Measurements from ENCODE around the gene RELB. TPM values are rescaled to one million over a fixed set of nuclear protein-coding genes. Genes with fewer than 3 reads are reported as not detected.

The RELB gene
- total and polyA plus RNA-seq, 2 donors from 2014 or later, result 10.3 to 30.6 TPM

GRCh38 chr19:45058622-45059159 lies 57.4 kb downstream of the RELB start:
- no peak for FAIRE-seq
- no peak for TF ChIP-seq CTCF (IDR thresholded peaks at IDR 0.05; ENCODE audit: borderline replicate concordance, extremely low read depth, insufficient read depth)
- no peak overlapping the region for H3K9ac ChIP-seq (ENCODE audit: low read length in 3 of 3)
- H3K9me3 ChIP-seq (ENCODE audit: control insufficient read depth in 2 of 3, insufficient read depth in 1 of 3, low read length in 3 of 3), result no peaks in the 10 kb centered on the region
- peaks cover 6 to 61% (median 42%) of the 10 kb centered on the region in 3 donors for H3K36me3 ChIP-seq (ENCODE audit: control insufficient read depth in 2 of 3, insufficient read depth in 3 of 3, low read length in 3 of 3)
- H3K4me3 ChIP-seq (ENCODE audit: low read length in 3 of 3), result no peak overlapping the region
- no peak for DNase-seq
- no peaks in the 10 kb centered on the region for H3K27me3 ChIP-seq (ENCODE audit: control insufficient read depth, insufficient read depth, low read length)
- intact Hi-C loops (cut with DNase I), result no loop called here
- no peak overlapping the region for H3K27ac ChIP-seq (ENCODE audit: low read depth in 2 of 2, low read length in 2 of 2)
- H3K4me1 ChIP-seq (ENCODE audit: control insufficient read depth in 2 of 3, insufficient read depth in 2 of 3, low read depth in 1 of 3, low read length in 3 of 3), result no peaks in the 10 kb centered on the region

GRCh38 chr19:45059258-45059965 lies 58.1 kb downstream of the RELB start:
- DNase-seq, result peak; percentile 63 to 79 (median 75)
- no peaks in the 10 kb centered on the region for H3K27me3 ChIP-seq (ENCODE audit: control insufficient read depth, insufficient read depth, low read length)
- H3K9ac ChIP-seq (ENCODE audit: low read length in 3 of 3), result no peak overlapping the region
- TF ChIP-seq CTCF (IDR thresholded peaks at IDR 0.05; ENCODE audit: borderline replicate concordance, extremely low read depth, insufficient read depth), result peak; percentile 75
- intact Hi-C loops (cut with DNase I), result no loop called here
- no peak for FAIRE-seq
- no peak overlapping the region for H3K4me3 ChIP-seq (ENCODE audit: low read length in 3 of 3)
- H3K36me3 ChIP-seq (ENCODE audit: control insufficient read depth in 2 of 3, insufficient read depth in 3 of 3, low read length in 3 of 3), result peaks cover 6 to 60% (median 42%) of the 10 kb centered on the region in 3 donors
- H3K27ac ChIP-seq (ENCODE audit: low read depth in 2 of 2, low read length in 2 of 2), result no peak overlapping the region
- no peaks in the 10 kb centered on the region for H3K9me3 ChIP-seq (ENCODE audit: control insufficient read depth in 2 of 3, insufficient read depth in 1 of 3, low read length in 3 of 3)
- no peaks in the 10 kb centered on the region for H3K4me1 ChIP-seq (ENCODE audit: control insufficient read depth in 2 of 3, insufficient read depth in 2 of 3, low read depth in 1 of 3, low read length in 3 of 3)

- no peak for FAIRE-seq
Observed at GRCh38 chr19:45061965-45062364, 60.7 kb downstream of the RELB start.

More at GRCh38 chr19:45061965-45062364, 60.7 kb downstream of the RELB start:
- intact Hi-C loops (cut with DNase I), result no loop called here
- Histone ChIP-seq H3K9ac (ENCODE audit: low read length in 3 of 3) (no peak overlapping the region), H3K36me3 (ENCODE audit: control insufficient read depth in 2 of 3, insufficient read depth in 3 of 3, low read length in 3 of 3) (peaks cover 3 to 50% (median 34%) of the 10 kb centered on the region in 3 donors), H3K9me3 (ENCODE audit: control insufficient read depth in 2 of 3, insufficient read depth in 1 of 3, low read length in 3 of 3) (no peaks in the 10 kb centered on the region), H3K27ac (ENCODE audit: low read depth in 2 of 2, low read length in 2 of 2) (no peak overlapping the region), H3K4me3 (ENCODE audit: low read length in 3 of 3) (no peak overlapping the region), H3K27me3 (ENCODE audit: control insufficient read depth, insufficient read depth, low read length) (no peaks in the 10 kb centered on the region), H3K4me1 (ENCODE audit: control insufficient read depth in 2 of 3, insufficient read depth in 2 of 3, low read depth in 1 of 3, low read length in 3 of 3) (no peaks in the 10 kb centered on the region)
- TF ChIP-seq CTCF (IDR thresholded peaks at IDR 0.05; ENCODE audit: borderline replicate concordance, extremely low read depth, insufficient read depth), result no peak
- no peak for DNase-seq

Measured in kidney (tissue), 14 donors.